Heart right ventricle (tissue), 16 donors: ENCODE results near the gene KMT2E. TPM values are rescaled to one million over a fixed set of nuclear protein-coding genes. Genes with fewer than 3 reads are reported as not detected.

Source experiments
- ATAC-seq, 8 donors: fragments of 200-7000 bp; cut with Tn5 transposase; one replicate each; pipeline ENCODE4 v1.9.1; 2020; ENCODE audit warnings: mild to moderate bottlenecking in 8 of 8, moderate library complexity in 8 of 8, moderate number of reproducible peaks in 1 of 8
- DNase-seq, 2 donors: peaks; one replicate each; pipeline ENCODE4 v3.0.0-alpha.2; 2020
- H3K27ac ChIP-seq, 10 donors: fragments of 200-600 bp; sonication (generic) in 2 of 10; one replicate each; pipeline versions ENCODE4 v1.5.0 to v1.8.0; 2020 to 2022; ENCODE audit warnings: mild to moderate bottlenecking in 3 of 10
- H3K27me3 ChIP-seq, 7 donors: fragments of 200-600 bp; one replicate each; pipeline ENCODE4 v1.8.0; 2021 to 2022; ENCODE audit warnings: mild to moderate bottlenecking in 2 of 7
- H3K36me3 ChIP-seq, 9 donors: fragments of 200-600 bp; sonication (generic) in 1 of 9; one replicate each; pipeline versions ENCODE4 v1.5.0 to v1.8.0; 2020 to 2022; ENCODE audit warnings: mild to moderate bottlenecking in 2 of 9
- H3K4me1 ChIP-seq, 9 donors: fragments of 200-600 bp; sonication (generic) in 1 of 9; one replicate each; pipeline versions ENCODE4 v1.5.0 to v1.8.0; 2020 to 2022; ENCODE audit warnings: mild to moderate bottlenecking in 4 of 9
- H3K4me3 ChIP-seq, 10 donors: fragments of 200-600 bp; sonication (generic) in 2 of 10; one replicate each; pipeline versions ENCODE4 v1.5.0 to v1.8.0; 2020 to 2022; ENCODE audit warnings: mild to moderate bottlenecking in 7 of 10, moderate library complexity in 2 of 10
- H3K9me3 ChIP-seq, 11 donors: fragments of 200-600 bp in 10 of 11; sonication (generic) in 2 of 11; one replicate each; pipeline versions ENCODE4 v1.5.0 to v1.8.0; 2013 to 2022; ENCODE audit warnings: mild to moderate bottlenecking in 2 of 11, control low read depth in 1 of 11, moderate library complexity in 1 of 11
- CTCF ChIP-seq, 9 donors: fragments of 200-600 bp; sonication (generic) in 2 of 9; IDR thresholded peaks; one replicate each; pipeline versions ENCODE4 v1.5.0 to v1.8.0; 2021 to 2022; ENCODE audit warnings: antibody characterized with exemption in 9 of 9, mild to moderate bottlenecking in 5 of 9, moderate library complexity in 1 of 9
- WGBS, 2 donors: extraction: QIAGEN DNeasy Blood & Tissue Kit; methylation state at CpG; one replicate each; pipeline ENCODE4 v1.1.7; 2013; ENCODE audit warnings: inconsistent platforms in 1 of 2; 5-methylcytosine and 5-hydroxymethylcytosine counted together
- intact Hi-C, 10 donors: fragments of 100-400 bp; cut with DNase I; formaldehyde crosslinking; loops; one replicate each; pipeline versions ENCODE4 v1.11.1 to v1.14.2; 2022
- polyA plus RNA-seq, 2 donors: library from polyadenylated mRNA; stranded (reverse); fragments of 200-250 nt; gene quantifications; one replicate each; pipeline ENCODE4 v1.2.3, GENCODE V29; 2013
- total RNA-seq, 10 donors: library from RNA; stranded (reverse); fragmentation: NEBNext Ultra II Directional in 3 of 10; extraction: Animal tissue kit (Norgen Biotek cat#: 25700) in 3 of 10; gene quantifications; one replicate each; pipeline versions ENCODE4 v1.2.1 to v1.2.4, GENCODE V29; 2021 to 2023
- donor health status: Arrhythmogenic right ventricular cardiomyopathy.
- donor health status: ischemic (EF 13 %, LVEDD 7.1; RV severe dilation, severe dysfunction).
- donor health status: healthy with polysubstance abuse.
- donor health status: DM: no; HTN: yes; CAD: no.
- donor health status: DM: no; HTN: no; CAD: no.
- donor health status: ischemic (EF 25% LVEDD 6.9; RV normal size, moderate dysfunction).
- donor health status: ischemic (EF 25% LVEDD 5.7; RV mildly dilated, moderate dysfunction).
- donor health status: healthy.
- donor health status: DM: yes; HTN: yes; CAD: no.
- donor health status: Ischemic cardiomyopathy.
- donor health status: ischemic (EF 35%, LVEDD 5.7; RV mildly dilated, moderate dysfunction).
- donor health status: nonischemic (EF 11% LVEDD 7.7; RV severe dilation, severe dysfunction).
- donor health status: DM: yes; HTN: yes; CAD: no.
- donor health status: PGD.
- donor health status: ischemic (EF 29% LVEDD 5.4; RV normal size, mild dysfunction).
- donor health status: nonischemic (EF 23%, LVEDD 6.1; RV moderate dilation, normal function).

The KMT2E gene
- total and polyA plus RNA-seq, 12 donors: 9.4 to 53.3 (median 46.2) TPM

- DNase-seq (no peak), ATAC-seq (no peak)
- intact Hi-C loops: loop anchor here in 2 of 10 donors (10.0 kb wide), 2 partner anchors 121 to 181 kb away; no protein-coding TSS in a partner anchor
- Histone ChIP-seq H3K4me3 (no peak overlapping the region), H3K4me1 (peaks cover 0 to 25% (median 13%) of the 10 kb centered on the region in 9 donors), H3K27ac (no peak overlapping the region), H3K27me3 (no peaks in the 10 kb centered on the region), H3K9me3 (no peaks in the 10 kb centered on the region), H3K36me3 (peaks cover 0 to 100% (median 67%) of the 10 kb centered on the region in 9 donors)
- TF ChIP-seq CTCF (IDR thresholded peaks at IDR 0.05): no peak
- 89 to 90% methylated on average over 2 of the region's 2 CpGs for WGBS, 2 donors
Measured at GRCh38 chr7:105105579-105105978, 91.6 kb downstream of the KMT2E start.

DNA sequence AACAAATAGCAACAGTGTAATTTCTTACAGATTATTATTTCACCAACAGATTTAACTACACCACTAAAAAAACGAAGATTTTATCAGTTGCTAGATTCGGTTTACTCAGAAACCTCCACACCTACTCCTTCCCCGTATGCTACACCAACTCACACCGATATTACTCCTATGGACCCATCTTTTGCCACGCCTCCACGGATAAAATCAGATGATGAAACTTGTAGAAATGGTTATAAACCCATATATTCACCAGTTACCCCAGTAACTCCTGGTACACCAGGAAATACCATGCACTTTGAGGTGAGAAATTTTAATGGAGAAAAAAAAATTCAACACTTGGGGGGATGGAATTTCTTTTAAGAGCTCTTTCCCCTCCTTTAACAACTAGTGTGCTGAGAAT lies 92.5 kb downstream of the KMT2E start:
- 92% methylated on average over 6 of the region's 6 CpGs for WGBS, 2 donors
- H3K9me3 ChIP-seq: no peaks in the 10 kb centered on the region
- peaks cover 0 to 100% (median 65%) of the 10 kb centered on the region in 9 donors for H3K36me3 ChIP-seq
- no peak overlapping the region for H3K27ac ChIP-seq
- TF ChIP-seq CTCF (IDR thresholded peaks at IDR 0.05): no peak
- intact Hi-C loops: loop anchor here in 2 of 10 donors (10.0 kb wide), 2 partner anchors 122 to 182 kb away; no protein-coding TSS in a partner anchor
- H3K4me1 ChIP-seq: peaks cover 0 to 19% (median 12%) of the 10 kb centered on the region in 9 donors
- DNase-seq (no peak), ATAC-seq (no peak)
- H3K27me3 ChIP-seq: no peaks in the 10 kb centered on the region
- no peak overlapping the region for H3K4me3 ChIP-seq

- no peak for DNase-seq
- WGBS, 2 donors: 90 to 92% methylated on average over 9 of the region's 9 CpGs
- Histone ChIP-seq H3K27me3 (no peaks in the 10 kb centered on the region), H3K27ac (peak overlapping the region in 1 of 10 donors; percentile 16), H3K4me3 (no peak overlapping the region), H3K4me1 (peaks cover 0 to 11% (median 3%) of the 10 kb centered on the region in 9 donors), H3K9me3 (no peaks in the 10 kb centered on the region), H3K36me3 (peaks cover 0 to 100% (median 69%) of the 10 kb centered on the region in 9 donors)
- no peak for ATAC-seq
- intact Hi-C loops: loop anchor here in 2 of 10 donors (10.0 kb wide), 2 partner anchors 123 to 183 kb away; no protein-coding TSS in a partner anchor
- no peak for TF ChIP-seq CTCF (IDR thresholded peaks at IDR 0.05)
Measured at GRCh38 chr7:105107458-105107857, 93.5 kb downstream of the KMT2E start.

DNA sequence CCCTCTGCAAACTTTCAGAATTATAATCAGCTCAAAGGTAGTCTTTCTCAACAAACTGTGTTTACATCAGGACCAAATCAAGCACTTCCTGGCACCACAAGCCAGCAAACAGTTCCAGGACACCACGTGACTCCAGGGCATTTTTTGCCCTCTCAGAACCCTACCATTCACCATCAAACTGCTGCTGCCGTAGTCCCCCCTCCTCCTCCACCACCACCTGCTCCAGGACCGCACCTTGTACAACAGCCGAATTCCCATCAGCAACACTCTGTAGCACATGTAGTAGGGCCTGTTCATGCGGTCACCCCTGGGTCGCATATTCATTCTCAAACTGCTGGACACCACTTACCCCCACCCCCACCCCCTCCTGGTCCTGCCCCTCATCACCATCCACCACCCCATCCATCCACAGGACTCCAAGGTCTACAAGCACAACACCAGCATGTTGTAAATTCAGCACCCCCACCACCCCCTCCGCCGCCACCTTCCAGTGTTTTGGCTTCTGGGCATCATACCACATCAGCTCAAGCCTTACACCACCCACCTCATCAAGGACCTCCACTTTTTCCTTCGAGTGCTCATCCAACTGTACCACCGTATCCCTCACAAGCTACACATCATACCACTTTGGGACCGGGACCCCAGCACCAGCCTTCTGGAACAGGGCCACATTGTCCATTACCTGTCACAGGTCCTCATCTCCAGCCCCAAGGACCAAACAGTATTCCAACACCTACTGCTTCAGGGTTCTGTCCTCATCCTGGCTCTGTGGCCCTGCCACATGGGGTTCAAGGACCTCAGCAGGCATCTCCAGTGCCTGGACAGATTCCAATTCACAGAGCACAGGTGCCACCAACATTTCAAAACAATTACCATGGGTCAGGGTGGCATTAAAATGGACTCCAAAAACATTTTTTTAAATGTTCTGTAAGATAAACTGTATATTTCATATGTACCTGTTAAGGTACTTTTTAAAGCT lies 98.7 kb downstream of the KMT2E start:
- no peaks in the 10 kb centered on the region for H3K4me1 ChIP-seq

More for the DNA sequence above, 98.7 kb downstream of the KMT2E start:
- TF ChIP-seq CTCF (IDR thresholded peaks at IDR 0.05): no peak
- ATAC-seq (peak in 6 of 8 donors; percentile 28 to 68 (median 42)), DNase-seq (no peak)
- WGBS, 2 donors: 85 to 91% methylated on average over 11 of the region's 11 CpGs
- no peaks in the 10 kb centered on the region for H3K27me3 ChIP-seq
- peaks cover 0 to 100% (median 66%) of the 10 kb centered on the region in 9 donors for H3K36me3 ChIP-seq
- intact Hi-C loops: loop anchor here in 1 of 10 donors (5.0 kb wide), 1 partner anchor 130 kb away; no protein-coding TSS in a partner anchor
- no peak overlapping the region for H3K4me3 ChIP-seq
- no peak overlapping the region for H3K27ac ChIP-seq
- H3K9me3 ChIP-seq: no peaks in the 10 kb centered on the region
